Measurements from ENCODE around the gene SHISA3. TPM values are rescaled to one million over a fixed set of nuclear protein-coding genes. Genes with fewer than 3 reads are reported as not detected.
A peak's percentile ranks its signal among the peaks of the same experiment; 100 is the strongest.

Gene SHISA3
- total RNA-seq (2021; ENCODE audit: unreplicated experiment) (0.18 TPM), Bru-seq, nascent RNA (percentile 12 among the genes with signal in this experiment), BruChase-seq, experiment 1, labeled RNA remaining after a 2-hour chase (percentile 12 among the genes with signal in this experiment), BruChase-seq, experiment 2, labeled RNA remaining after a 6-hour chase (not detected)
- polyA plus RNA-seq (2012; ENCODE audit: insufficient read length): not detected
- long read RNA-seq: 0 reads

DNA sequence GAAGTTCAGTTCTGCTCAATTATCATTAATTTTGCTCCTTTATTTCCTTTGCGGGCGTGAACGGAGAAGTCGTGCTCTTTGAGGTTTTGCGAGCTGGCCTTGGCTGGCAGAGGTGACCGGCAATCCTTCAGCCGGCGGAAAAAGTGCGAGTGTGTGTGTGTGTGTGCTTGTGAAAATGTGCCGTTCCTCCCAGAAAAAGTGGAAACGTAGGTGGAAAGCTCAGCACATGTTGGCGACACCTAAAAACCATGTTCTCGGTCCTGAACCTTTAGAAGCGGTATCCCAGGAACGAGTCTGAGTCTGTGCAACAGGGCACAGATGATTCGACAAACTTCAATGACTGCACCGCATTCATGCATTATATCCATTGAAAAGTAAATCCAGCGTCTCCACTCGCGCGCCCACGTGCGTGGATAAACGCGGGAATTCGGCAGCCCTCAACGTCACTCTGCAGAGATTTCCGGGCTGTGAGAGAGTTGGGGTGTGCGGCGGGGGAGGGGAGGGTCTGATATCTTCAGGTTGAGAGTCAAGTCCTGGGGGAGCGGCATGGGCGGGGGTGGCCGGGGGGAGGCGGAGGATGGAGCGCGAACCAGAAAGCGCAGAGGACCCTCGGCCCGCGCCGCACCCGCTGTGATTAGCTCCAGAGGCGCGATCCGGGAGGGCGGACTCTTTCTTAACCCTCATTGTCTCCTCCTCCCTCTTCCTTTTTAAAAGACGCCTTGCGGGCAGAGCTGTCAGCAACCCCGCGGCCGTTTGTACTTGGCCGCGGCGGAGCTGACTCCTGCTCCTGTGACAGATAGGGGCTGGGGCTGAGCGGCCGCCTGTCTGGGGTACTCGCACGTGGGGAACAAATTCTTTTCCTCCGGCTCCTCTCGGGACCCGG is at the start of gene SHISA3:
Gene SHISA3, plus strand, starts transcription at position 737 of the 883 bp plus-strand sequence. CDS start 569 bp downstream, outside the sequence.
- TF ChIP-seq, protein P1, sequence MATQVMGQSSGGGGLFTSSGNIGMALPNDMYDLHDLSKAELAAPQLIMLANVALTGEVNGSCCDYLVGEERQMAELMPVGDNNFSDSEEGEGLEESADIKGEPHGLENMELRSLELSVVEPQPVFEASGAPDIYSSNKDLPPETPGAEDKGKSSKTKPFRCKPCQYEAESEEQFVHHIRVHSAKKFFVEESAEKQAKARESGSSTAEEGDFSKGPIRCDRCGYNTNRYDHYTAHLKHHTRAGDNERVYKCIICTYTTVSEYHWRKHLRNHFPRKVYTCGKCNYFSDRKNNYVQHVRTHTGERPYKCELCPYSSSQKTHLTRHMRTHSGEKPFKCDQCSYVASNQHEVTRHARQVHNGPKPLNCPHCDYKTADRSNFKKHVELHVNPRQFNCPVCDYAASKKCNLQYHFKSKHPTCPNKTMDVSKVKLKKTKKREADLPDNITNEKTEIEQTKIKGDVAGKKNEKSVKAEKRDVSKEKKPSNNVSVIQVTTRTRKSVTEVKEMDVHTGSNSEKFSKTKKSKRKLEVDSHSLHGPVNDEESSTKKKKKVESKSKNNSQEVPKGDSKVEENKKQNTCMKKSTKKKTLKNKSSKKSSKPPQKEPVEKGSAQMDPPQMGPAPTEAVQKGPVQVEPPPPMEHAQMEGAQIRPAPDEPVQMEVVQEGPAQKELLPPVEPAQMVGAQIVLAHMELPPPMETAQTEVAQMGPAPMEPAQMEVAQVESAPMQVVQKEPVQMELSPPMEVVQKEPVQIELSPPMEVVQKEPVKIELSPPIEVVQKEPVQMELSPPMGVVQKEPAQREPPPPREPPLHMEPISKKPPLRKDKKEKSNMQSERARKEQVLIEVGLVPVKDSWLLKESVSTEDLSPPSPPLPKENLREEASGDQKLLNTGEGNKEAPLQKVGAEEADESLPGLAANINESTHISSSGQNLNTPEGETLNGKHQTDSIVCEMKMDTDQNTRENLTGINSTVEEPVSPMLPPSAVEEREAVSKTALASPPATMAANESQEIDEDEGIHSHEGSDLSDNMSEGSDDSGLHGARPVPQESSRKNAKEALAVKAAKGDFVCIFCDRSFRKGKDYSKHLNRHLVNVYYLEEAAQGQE (IDR thresholded peaks at IDR 0.05; ENCODE audit: insufficient read depth in 1 of 2, low read depth in 2 of 2, low read length in 1 of 2): no peak
- TF ChIP-seq, protein P2, sequence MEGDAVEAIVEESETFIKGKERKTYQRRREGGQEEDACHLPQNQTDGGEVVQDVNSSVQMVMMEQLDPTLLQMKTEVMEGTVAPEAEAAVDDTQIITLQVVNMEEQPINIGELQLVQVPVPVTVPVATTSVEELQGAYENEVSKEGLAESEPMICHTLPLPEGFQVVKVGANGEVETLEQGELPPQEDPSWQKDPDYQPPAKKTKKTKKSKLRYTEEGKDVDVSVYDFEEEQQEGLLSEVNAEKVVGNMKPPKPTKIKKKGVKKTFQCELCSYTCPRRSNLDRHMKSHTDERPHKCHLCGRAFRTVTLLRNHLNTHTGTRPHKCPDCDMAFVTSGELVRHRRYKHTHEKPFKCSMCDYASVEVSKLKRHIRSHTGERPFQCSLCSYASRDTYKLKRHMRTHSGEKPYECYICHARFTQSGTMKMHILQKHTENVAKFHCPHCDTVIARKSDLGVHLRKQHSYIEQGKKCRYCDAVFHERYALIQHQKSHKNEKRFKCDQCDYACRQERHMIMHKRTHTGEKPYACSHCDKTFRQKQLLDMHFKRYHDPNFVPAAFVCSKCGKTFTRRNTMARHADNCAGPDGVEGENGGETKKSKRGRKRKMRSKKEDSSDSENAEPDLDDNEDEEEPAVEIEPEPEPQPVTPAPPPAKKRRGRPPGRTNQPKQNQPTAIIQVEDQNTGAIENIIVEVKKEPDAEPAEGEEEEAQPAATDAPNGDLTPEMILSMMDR (IDR thresholded peaks at IDR 0.05): no peak
- no peak for TF ChIP-seq TCF7L2 (IDR thresholded peaks at IDR 0.05; ENCODE audit: low read depth, low read length)
- TF ChIP-seq POLR2AphosphoS5 (IDR thresholded peaks at IDR 0.05; ENCODE audit: low read depth, low read length): no peak
- no peak for TF ChIP-seq SIN3A (IDR thresholded peaks at IDR 0.05; ENCODE audit: borderline replicate concordance, insufficient read depth, low read depth, low read length)
- CTCF ChIA-PET: interaction anchor here (0.7 kb wide), 1 partner anchor 993 kb away, joined by 4 read pairs; no protein-coding TSS in a partner anchor
- H3K27me3 ChIP-seq (ENCODE audit: control insufficient read depth, insufficient read depth, low read length): peaks cover 5% of the 10 kb centered on the region
- intact Hi-C loops (cut with micrococcal nuclease; ENCODE audit: unreplicated experiment) (no loop called here), in situ Hi-C loops (cut with HindIII; ENCODE audit: low pct_unique_long_range_greater_than_20kb, low sequenced_read_pairs) (no loop called here)
- no peak for DNase-seq (ENCODE audit: low read depth, low spot score)
- POLR2A ChIA-PET: no interaction called here
- peak; percentile 60 for ATAC-seq
- H3K9me3 ChIP-seq (ENCODE audit: control insufficient read depth, insufficient read depth, low read depth, low read length): no peaks in the 10 kb centered on the region
- H3K4me1 ChIP-seq (ENCODE audit: control insufficient read depth, insufficient read depth, low read length): no peaks in the 10 kb centered on the region; the same call in 1 of the 2 replicates
- no TSS peak for BruUV-seq (replicated peaks)
- peak within 1 kb of the TSS; percentile 32 to 39 for H3K4me3 ChIP-seq (ENCODE audit: low read depth in 2 of 2, low read length in 2 of 2)
- H3K36me3 ChIP-seq (ENCODE audit: control insufficient read depth, insufficient read depth, low read length): no peaks in the 10 kb centered on the region
- H3K27ac ChIP-seq (ENCODE audit: low read length): no peak within 1 kb of the TSS

DNA sequence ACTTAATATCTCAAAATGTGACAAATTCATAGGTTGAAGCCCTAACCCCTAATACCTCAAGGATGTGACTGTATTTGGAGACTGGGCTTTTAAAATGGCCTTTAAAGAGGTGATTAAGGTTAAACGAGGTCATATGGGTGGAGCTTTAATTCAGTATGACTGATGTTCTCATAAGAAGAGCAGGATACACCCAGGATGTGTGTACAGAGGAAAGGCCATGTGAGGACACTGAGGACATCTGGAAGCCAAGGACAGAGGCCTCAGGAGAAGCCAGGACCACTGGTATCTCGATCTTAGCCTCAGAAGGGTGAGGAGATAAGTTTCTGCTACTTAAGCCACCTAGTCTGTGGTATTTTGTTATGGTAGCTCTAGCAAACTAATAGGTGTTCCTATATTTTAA is 49.0 kb upstream of the SHISA3 start:
- in situ Hi-C loops (cut with HindIII; ENCODE audit: low pct_unique_long_range_greater_than_20kb, low sequenced_read_pairs) (no loop called here), intact Hi-C loops (cut with micrococcal nuclease; ENCODE audit: unreplicated experiment) (no loop called here)
- ChIA-PET CTCF (no interaction called here), POLR2A (no interaction called here)
- no peaks in the 10 kb centered on the region for H3K36me3 ChIP-seq (ENCODE audit: control insufficient read depth, insufficient read depth, low read length)
- TF ChIP-seq, protein P1 (IDR thresholded peaks at IDR 0.05; ENCODE audit: insufficient read depth in 1 of 2, low read depth in 2 of 2, low read length in 1 of 2): no peak
- TF ChIP-seq, protein P2 (IDR thresholded peaks at IDR 0.05): no peak
- TF ChIP-seq SIN3A (IDR thresholded peaks at IDR 0.05; ENCODE audit: borderline replicate concordance, insufficient read depth, low read depth, low read length) (no peak), TCF7L2 (IDR thresholded peaks at IDR 0.05; ENCODE audit: low read depth, low read length) (no peak), POLR2AphosphoS5 (IDR thresholded peaks at IDR 0.05; ENCODE audit: low read depth, low read length) (no peak)
- H3K4me1 ChIP-seq (ENCODE audit: control insufficient read depth, insufficient read depth, low read length): no peaks in the 10 kb centered on the region
- no TSS peak for BruUV-seq (replicated peaks)
- ATAC-seq (no peak), DNase-seq (ENCODE audit: low read depth, low spot score) (no peak)
- H3K27me3 ChIP-seq (ENCODE audit: control insufficient read depth, insufficient read depth, low read length): no peaks in the 10 kb centered on the region
- no peak overlapping the region for H3K27ac ChIP-seq (ENCODE audit: low read length)
- H3K4me3 ChIP-seq (ENCODE audit: low read depth in 2 of 2, low read length in 2 of 2): no peak overlapping the region
- H3K9me3 ChIP-seq (ENCODE audit: control insufficient read depth, insufficient read depth, low read depth, low read length): no peaks in the 10 kb centered on the region
